ENCODE measurements around the gene ZNF559. TPM values are rescaled to one million over a fixed set of nuclear protein-coding genes. Genes with fewer than 3 reads are reported as not detected.

ZNF559 gene
- total and polyA plus RNA-seq, 2 of the 8 experiments (the other 6 are each of a cell fraction or from before 2014, with no cell fraction given): 10.2 to 17.6 TPM

- no peak overlapping the region for H3K4me2 ChIP-seq (ENCODE audit: insufficient read depth in 1 of 2, low read depth in 2 of 2, low read length in 2 of 2)
- H3K23ac ChIP-seq (ENCODE audit: insufficient read length): no peak overlapping the region
- no peaks in the 10 kb centered on the region for H3K23me2 ChIP-seq (ENCODE audit: low read depth, low read length)
- H4K8ac ChIP-seq (ENCODE audit: extremely low read depth, insufficient read depth, low read length): no peak overlapping the region
- H2AFZ ChIP-seq (ENCODE audit: low read length): no peak overlapping the region
- peaks cover 34 to 39% of the 10 kb centered on the region in 2 experiments for H3K9me3 ChIP-seq (ENCODE audit: insufficient read depth in 2 of 2, low read depth in 1 of 2, low read length in 1 of 2)
- H3K4me1 ChIP-seq (replicated peaks in 1 of 4; ENCODE audit: control insufficient read depth in 3 of 4, insufficient read depth in 4 of 4, low read length in 3 of 4): no peaks in the 10 kb centered on the region
- no peak overlapping the region for H3K18ac ChIP-seq (ENCODE audit: extremely low read depth, low read length)
- H2BK15ac ChIP-seq (ENCODE audit: low read length): no peak overlapping the region
- no peak overlapping the region for H3K56ac ChIP-seq (replicated peaks; ENCODE audit: insufficient read length, low read depth, low read length)
- H3K79me1 ChIP-seq (ENCODE audit: low read depth, low read length): no peaks in the 10 kb centered on the region
- ChIA-PET CTCF (ENCODE audit: partially characterized antibody) (no interaction called here), POLR2A (ENCODE audit: partially characterized antibody) (no interaction called here)
- no peak overlapping the region for H3K4ac ChIP-seq (replicated peaks; ENCODE audit: insufficient read length, low read depth, low read length)
- no peaks in the 10 kb centered on the region for H3K27me3 ChIP-seq (replicated peaks in 1 of 4; ENCODE audit: control insufficient read depth in 3 of 4, extremely low read depth in 1 of 4, insufficient read depth in 3 of 4, low read length in 3 of 4)
- no peak overlapping the region for H3K4me3 ChIP-seq (ENCODE audit: extremely low read depth in 1 of 4, insufficient read depth in 2 of 4, low read depth in 3 of 4, low read length in 4 of 4)
- no peak overlapping the region for H3K14ac ChIP-seq (ENCODE audit: insufficient read length)
- WGBS, 2 experiments (ENCODE audit: extremely low coverage in 1 of 2, insufficient coverage in 1 of 2, insufficient read length in 1 of 2, insufficient replicate concordance in 2 of 2, low coverage in 1 of 2, low lambda C conversion rate in 2 of 2, missing lambda C conversion rate in 1 of 2): 84% methylated on average over 6 of the region's 6 CpGs; no CpG with 5 or more reads in 1 of the 2 experiments
- no peak overlapping the region for H2BK20ac ChIP-seq (ENCODE audit: low read length)
- H4K91ac ChIP-seq (replicated peaks; ENCODE audit: insufficient read length, low read length): no peak overlapping the region
- no peak overlapping the region for H3K27ac ChIP-seq (ENCODE audit: low read depth, low read length)
- H3K9ac ChIP-seq (replicated peaks in 1 of 4; ENCODE audit: extremely low read depth in 1 of 4, low read depth in 3 of 4, low read length in 3 of 4): no peak overlapping the region
- no peak overlapping the region for H2BK120ac ChIP-seq (replicated peaks; ENCODE audit: low read depth, low read length)
- FAIRE-seq (no peak), DNase-seq (ENCODE audit: low read depth in 1 of 2, low spot score in 2 of 2) (no peak)
- H2BK12ac ChIP-seq (ENCODE audit: low read depth, low read length): no peak overlapping the region
- H3K79me2 ChIP-seq (ENCODE audit: control insufficient read depth in 1 of 2, insufficient read depth in 2 of 2, low read length in 2 of 2): no peaks in the 10 kb centered on the region
- no peak overlapping the region for H4K5ac ChIP-seq (ENCODE audit: insufficient read length, low read depth, low read length)
- H2BK5ac ChIP-seq (ENCODE audit: low read depth, low read length): no peak overlapping the region
- peaks cover 0 to 9% (median 3%) of the 10 kb centered on the region in 4 experiments; a peak in 2 of 8 replicates for H3K36me3 ChIP-seq (ENCODE audit: control insufficient read depth in 2 of 4, insufficient read depth in 4 of 4, low read length in 3 of 4)
- H4K20me1 ChIP-seq (replicated peaks in 1 of 2; ENCODE audit: control insufficient read depth in 1 of 2, insufficient read depth in 2 of 2, low read length in 2 of 2): no peaks in the 10 kb centered on the region
- no peak overlapping the region for H2AK5ac ChIP-seq (ENCODE audit: low read depth, low read length)
- TF ChIP-seq BRCA1 (IDR thresholded peaks at IDR 0.05; ENCODE audit: low read depth, low read length) (no peak), POLR2A (IDR thresholded peaks at IDR 0.05; ENCODE audit: control extremely low read depth in 1 of 2, low read depth in 2 of 2, low read length in 2 of 2) (no peak), SP2 (IDR thresholded peaks at IDR 0.05; ENCODE audit: low read length) (no peak), GTF2F1 (IDR thresholded peaks at IDR 0.05; ENCODE audit: borderline replicate concordance, low read depth, low read length) (no peak), E2F6 (IDR thresholded peaks at IDR 0.05) (no peak)
Observed at GRCh38 chr19:9370738-9371619, 47.0 kb downstream of the ZNF559 start.

Data from H1 (cell line).